ENCODE data around the gene ADORA2B.
"Not testable (repeated sequence)": the region's sequence is repeated elsewhere in the genome, so short reads cannot be mapped to it uniquely, and the experiment has no call there.

Gene ADORA2B

DNA sequence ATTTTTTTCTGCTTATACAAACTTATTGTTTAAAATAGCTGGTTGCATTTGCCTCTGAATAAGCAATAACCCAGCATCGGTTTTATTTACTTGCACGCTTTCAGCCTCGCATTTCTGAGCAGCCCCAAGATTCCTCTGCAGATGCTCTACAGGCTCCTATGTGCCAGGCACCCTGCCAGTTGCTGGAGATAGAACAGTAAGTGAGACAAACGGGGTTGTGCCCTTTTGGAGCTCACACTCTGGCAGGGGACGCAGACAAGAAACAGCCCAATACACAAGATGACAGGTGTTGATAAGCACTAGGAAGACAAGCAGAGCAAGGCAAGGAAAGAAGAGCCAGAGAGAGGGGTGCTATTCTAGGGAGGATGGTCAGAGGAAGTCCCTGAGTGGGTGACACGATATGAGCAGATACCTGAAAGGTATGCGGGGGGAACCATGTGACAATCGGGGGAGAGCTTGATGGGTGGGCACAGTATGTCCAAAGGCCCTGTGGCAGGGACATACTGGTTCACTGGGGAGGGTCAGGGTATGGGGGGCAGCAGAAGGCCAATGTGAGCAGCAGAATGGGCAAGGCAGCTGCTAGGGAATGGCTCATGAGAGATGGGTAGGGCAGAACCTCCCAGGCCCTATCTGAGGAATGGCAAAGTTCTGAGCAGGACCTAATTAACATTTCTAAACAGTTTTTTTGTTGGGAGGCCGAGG, 18.7 kb upstream of the ADORA2B start:
- DNase-seq: no peak

DNA sequence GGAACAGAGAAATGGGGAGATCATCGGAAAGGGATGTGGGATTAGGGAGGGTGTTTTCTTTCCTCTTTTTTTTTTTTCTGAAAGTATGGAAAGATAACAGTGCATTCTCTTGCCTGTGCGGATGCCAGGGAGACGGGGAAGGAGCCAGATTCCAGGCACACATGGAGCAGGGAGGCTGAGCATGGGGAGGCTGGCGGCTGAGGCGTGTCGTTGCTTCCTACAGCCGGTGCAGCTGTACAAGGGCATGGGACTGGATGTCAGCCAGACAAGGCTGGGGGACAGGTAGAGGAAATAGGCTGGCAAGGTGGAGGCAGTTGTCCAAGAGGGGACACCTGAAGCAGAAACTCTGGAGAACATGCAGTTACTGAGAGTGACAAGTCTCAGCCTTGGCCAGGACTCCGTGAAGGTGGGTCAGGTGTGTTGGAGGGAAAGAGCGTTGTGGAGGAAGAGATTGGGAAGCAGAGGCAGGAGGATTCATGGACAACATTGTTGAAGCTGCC, 16.6 kb upstream of the ADORA2B start:
- DNase-seq: no peak

DNA sequence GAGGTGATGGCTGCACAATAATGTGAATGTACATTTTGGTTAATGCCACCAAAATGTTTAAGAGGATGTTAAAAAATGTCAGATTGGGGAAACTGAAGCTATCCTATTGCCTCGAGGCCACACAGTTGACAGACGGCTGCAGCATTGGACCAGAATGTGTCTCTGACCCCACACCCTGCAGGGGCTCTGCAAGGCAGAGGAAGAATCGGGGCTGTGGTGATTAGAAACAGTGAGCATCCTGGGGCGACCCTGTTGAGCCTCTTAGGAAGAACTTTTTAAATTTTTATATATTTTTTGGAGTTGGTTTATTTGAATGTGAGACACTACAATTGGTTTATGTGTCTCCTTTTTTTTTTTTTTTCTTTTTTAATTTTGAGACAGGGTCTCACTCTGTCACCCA, 15.0 kb upstream of the ADORA2B start:
- DNase-seq: no peak

GRCh38 chr17:15930426-15930825, 14.5 kb upstream of the ADORA2B start:
- DNase-seq: no peak

GRCh38 chr17:15931394-15931793, 13.5 kb upstream of the ADORA2B start:
- DNase-seq: no peak

DNA sequence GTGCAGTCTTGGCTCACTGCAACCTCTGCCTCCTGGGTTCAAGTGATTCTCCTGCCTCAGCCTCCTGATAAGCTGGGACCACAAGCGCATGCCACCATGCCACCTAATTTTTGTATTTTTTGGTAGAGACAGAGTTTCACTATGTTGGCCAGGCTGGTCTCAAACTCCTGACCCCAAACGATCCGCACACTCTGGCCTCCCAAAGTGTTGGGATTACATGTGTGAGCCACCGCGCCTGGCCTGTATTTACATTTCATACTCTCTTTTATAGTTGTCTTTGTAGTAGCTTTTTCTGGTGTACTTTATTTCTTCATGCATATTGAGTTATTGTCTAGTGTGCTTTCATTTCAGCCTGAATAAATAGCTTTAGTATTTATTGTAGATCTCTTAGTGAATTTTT, 10.1 kb upstream of the ADORA2B start:
- no peak for DNase-seq

GRCh38 chr17:15935891-15936290, 9.0 kb upstream of the ADORA2B start:
- DNase-seq: no peak

GRCh38 chr17:15936481-15936880, 8.4 kb upstream of the ADORA2B start:
- not testable (repeated sequence) for DNase-seq

GRCh38 chr17:15941781-15942180, 3.1 kb upstream of the ADORA2B start:
- no peak for DNase-seq

- DNase-seq: no peak
Measured at GRCh38 chr17:15942207-15942833, 2.6 kb upstream of the ADORA2B start.

GRCh38 chr17:15943971-15944758, 765 bp upstream of the ADORA2B start:
- DNase-seq: no peak

GRCh38 chr17:15945527-15946191, 729 bp downstream of the ADORA2B start:
- no peak for DNase-seq

- no peak for DNase-seq
Measured at GRCh38 chr17:15946611-15947120, 1.7 kb downstream of the ADORA2B start.

- no peak for DNase-seq
Measured at GRCh38 chr17:15947271-15947670, 2.3 kb downstream of the ADORA2B start.

- no peak for DNase-seq
Measured at GRCh38 chr17:15947976-15948752, 3.2 kb downstream of the ADORA2B start.

DNA sequence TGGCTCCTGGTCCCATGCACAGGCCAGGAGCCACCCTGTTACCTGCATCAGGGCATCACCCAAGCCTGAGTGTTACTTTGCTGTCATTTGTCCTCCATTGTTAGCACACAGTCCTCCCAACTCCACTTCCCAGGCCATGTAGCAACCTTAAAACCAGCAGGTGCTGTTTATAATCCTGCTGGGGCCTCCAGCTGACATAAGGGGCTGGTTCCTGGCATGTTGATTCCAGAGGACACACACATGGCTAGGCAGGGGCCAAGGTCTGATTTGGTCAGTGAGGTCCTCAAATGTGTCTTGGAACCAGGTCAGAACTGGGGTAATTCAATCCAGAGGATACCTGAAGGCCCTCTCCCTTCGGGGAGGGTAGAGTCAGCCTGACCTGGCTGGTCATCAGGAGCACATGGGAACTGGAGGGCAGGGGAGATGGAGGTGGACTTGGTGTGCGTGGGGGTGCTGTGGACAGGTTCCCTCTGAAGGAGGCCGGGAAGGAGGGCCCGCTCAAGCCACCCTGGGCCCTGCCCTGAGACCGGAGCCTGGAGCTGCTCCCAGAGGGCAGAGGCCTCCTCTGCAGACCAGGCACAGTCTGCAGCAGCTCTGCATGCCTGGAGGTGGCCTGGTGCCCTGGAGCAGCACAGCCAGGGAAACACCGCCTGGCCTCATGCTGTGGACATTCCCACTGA, 6.6 kb downstream of the ADORA2B start:
- no peak for DNase-seq

DNA sequence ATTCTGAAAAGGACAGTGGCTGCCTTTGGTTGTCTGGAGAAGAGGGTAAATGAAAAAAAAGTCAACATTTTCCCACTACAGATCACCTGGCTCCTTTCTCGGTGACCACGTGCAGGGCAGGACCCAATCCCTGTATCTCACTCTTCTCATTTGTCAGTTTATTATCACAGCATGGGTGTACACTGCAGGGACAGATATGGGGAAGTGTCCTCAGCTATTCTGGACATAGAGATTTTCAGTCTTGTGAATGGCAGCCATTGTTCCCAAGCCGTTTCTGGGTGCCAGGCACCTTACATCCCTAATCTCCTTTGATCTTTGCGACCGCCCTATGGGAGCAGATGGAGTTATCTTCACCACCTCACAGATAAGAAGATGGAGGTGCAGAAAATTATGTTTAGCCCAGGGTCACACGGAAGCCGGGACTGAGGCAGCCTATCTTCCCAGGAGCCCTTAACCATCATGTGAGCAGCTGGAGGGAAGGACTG, 7.2 kb downstream of the ADORA2B start:
- DNase-seq: no peak

GRCh38 chr17:15952916-15953790, 8.2 kb downstream of the ADORA2B start:
- DNase-seq: no peak

DNA sequence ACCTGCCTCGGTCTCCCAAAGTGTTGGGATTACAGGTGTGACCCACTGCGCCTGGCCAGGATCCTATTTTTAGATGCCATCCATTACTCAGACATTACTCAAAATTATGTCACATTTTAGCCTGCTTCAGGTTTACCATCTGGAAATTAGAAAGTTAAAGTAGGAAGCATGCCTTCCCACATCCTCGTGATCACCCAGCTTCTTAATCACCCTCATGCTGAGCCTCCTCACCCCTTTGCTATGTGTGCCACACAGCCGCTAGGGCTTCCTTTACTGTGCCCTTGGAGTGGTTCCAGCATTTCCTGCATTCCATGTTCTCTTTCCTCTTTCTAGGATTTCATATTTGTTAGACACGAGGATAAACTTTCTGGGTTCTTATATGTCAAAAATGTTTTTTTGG, 9.3 kb downstream of the ADORA2B start:
- no peak for DNase-seq

GRCh38 chr17:15955793-15956541, 11.0 kb downstream of the ADORA2B start:
- no peak for DNase-seq
